ENCODE results near the gene FRK.

FRK gene

GRCh38 chr6:116033687-116034303 is 26.9 kb downstream of the FRK start:
- no peak for DNase-seq

- DNase-seq, result no peak
Observed at GRCh38 chr6:116030770-116031169, 29.9 kb downstream of the FRK start.

- no peak for DNase-seq
Observed at GRCh38 chr6:116029535-116029934, 31.2 kb downstream of the FRK start.

GRCh38 chr6:116028233-116028632 is 32.5 kb downstream of the FRK start:
- no peak for DNase-seq

- DNase-seq, result no peak
Observed at GRCh38 chr6:116027801-116028200, 32.9 kb downstream of the FRK start.

GRCh38 chr6:116025405-116025804 is 35.3 kb downstream of the FRK start:
- DNase-seq, result no peak

- no peak for DNase-seq
Observed at GRCh38 chr6:116022841-116023445, 37.7 kb downstream of the FRK start.

GRCh38 chr6:116020738-116021137 is 40.0 kb downstream of the FRK start:
- no peak for DNase-seq

- DNase-seq, result peak; percentile 25 to 69
Observed at GRCh38 chr6:116019428-116019827, 41.3 kb downstream of the FRK start.

- no peak for DNase-seq
Observed at GRCh38 chr6:116018976-116019375, 41.7 kb downstream of the FRK start.

- peak; percentile 57 to 61 for DNase-seq
Observed at GRCh38 chr6:116017546-116018295, 43.0 kb downstream of the FRK start.

- no peak for DNase-seq
Observed at GRCh38 chr6:116016846-116017545, 43.7 kb downstream of the FRK start.

GRCh38 chr6:116015983-116016382 is 44.7 kb downstream of the FRK start:
- no peak for DNase-seq

GRCh38 chr6:116015561-116015960 is 45.1 kb downstream of the FRK start:
- DNase-seq, result no peak

GRCh38 chr6:116012951-116013350 is 47.7 kb downstream of the FRK start:
- no peak for DNase-seq

GRCh38 chr6:116012471-116012949 is 48.2 kb downstream of the FRK start:
- DNase-seq, result no peak

GRCh38 chr6:116011520-116011919 is 49.2 kb downstream of the FRK start:
- no peak for DNase-seq

- peak; percentile 33 to 70 for DNase-seq
Observed at GRCh38 chr6:116010790-116011401, 49.8 kb downstream of the FRK start.

- no peak for DNase-seq
Observed at GRCh38 chr6:116010386-116010785, 50.3 kb downstream of the FRK start.

GRCh38 chr6:116008470-116009243 is 52.0 kb downstream of the FRK start:
- DNase-seq, result no peak

- DNase-seq, result no peak
Observed at GRCh38 chr6:116004841-116005815, 55.6 kb downstream of the FRK start.

Measured in inflammatory macrophage treated with lipopolysaccharide for 1 hour (primary cell).